Erythroblast (primary cell): ENCODE results near the gene GSTA2.

Experiments
- GATA1 ChIP-seq: IDR thresholded peaks from 2 replicates; pipeline ENCODE4 v1.6.1; 2011; ENCODE audit warnings: low read depth, mild to moderate bottlenecking, control low read depth, low read length, moderate library complexity
- POLR2A ChIP-seq: IDR thresholded peaks from 2 replicates; pipeline ENCODE4 v1.6.1; 2011; ENCODE audit warnings: mild to moderate bottlenecking, low read length

DNA sequence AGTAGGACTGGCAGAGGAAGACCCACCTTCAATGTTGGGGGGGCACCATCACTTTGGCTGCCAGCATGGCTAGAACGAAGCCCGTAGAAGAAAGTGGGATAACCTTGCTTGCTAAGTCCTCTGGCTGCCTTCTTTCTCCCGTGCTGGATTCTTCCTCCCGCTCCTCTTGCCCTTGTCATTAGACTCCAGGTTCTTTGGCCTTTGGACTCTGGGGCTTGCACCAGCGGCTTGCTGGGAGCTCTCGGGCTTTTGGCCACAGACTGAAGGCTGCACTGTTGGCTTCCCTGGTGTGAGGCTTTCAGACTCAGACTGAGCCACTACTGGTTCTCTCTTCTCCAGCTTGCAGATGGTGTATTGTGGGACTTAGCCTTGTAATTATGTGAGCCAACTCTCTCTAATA lies 28.2 kb downstream of the GSTA2 start:
- TF ChIP-seq POLR2A, result no peak
- no peak for TF ChIP-seq GATA1
